Endometrial microvascular endothelial cells (primary cell): Measurements from ENCODE around the gene IL1RAPL1. TPM values are rescaled to one million over a fixed set of nuclear protein-coding genes. Genes with fewer than 3 reads are reported as not detected.

Source experiments
- in situ Hi-C: cut with HindIII; loops from 2 replicates; pipeline ENCODE4 v1.10.0; 2017; ENCODE audit warnings: low sequenced_read_pairs, low pct_unique_long_range_greater_than_20kb; ENCODE audit errors: inconsistent ontology term
- total RNA-seq: library from RNA; depleted of rRNA; stranded (reverse); fragments of >200 nt; gene quantifications from one replicate; pipeline ENCODE4 v1.2.3, GENCODE V29; 2015; ENCODE audit errors: inconsistent ontology term

IL1RAPL1 gene
- total RNA-seq, 1 donor from 2014 or later: 0.28 TPM

- in situ Hi-C loops: no loop called here
These were observed 1360.0 kb downstream of the IL1RAPL1 start for GRCh38 chrX:29947225-29947624.

DNA sequence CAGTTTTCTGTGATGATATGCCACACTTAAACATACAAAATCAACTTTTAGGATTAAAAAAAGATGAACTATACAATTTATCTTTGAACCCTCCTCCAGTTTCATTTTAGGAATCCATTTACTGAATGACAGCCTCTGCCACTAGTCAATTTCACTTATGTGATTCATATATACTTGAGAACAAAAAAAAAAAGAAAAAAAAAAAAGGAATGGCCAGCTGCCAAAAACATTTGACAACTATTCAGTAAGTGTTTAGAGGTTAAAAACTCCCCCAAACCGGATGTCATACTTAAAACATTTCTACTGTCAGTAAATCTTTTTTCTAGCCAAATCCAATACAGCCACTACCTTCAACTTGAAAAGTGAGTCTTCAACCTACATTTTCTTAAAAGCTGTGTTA is 1361.4 kb downstream of the IL1RAPL1 start:
- in situ Hi-C loops: no loop called here

DNA sequence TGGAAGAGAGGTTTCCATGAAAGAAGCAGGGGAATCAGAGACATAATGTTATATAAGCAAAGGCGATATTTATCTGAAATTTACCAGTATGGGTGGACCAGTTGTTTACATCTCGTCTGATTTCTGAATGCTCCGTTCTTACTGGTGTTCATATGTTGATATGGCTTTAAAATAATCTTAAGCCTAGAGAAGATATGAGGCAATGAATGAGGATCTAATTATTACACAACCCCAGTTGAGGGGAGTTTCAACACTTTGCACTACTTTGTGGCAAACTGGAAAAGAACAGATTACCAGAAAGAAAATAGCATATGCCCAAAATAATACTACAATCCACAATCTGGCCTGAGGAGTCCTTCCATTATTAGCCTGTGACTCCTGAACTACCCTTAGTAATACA is 1364.8 kb downstream of the IL1RAPL1 start:
- in situ Hi-C loops: no loop called here

DNA sequence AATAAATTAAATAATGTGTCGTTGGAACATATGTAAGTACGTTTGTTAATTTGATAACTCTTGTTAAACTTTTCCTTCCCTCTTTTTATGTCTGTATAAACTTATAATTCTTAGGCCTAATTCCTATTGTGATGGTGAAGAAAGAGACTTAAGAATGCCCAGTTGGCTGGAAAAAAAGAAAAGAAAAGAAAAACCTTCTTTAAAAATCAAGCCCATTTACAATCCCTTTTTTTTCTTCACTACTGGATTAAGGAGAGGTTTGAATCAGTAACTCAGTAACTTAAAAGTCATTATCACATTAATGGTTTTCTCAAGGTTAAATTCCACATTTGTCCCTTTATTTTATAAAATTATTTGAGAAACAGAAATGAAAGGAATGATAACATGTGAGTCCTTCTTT is 1374.8 kb downstream of the IL1RAPL1 start:
- in situ Hi-C loops: no loop called here

GRCh38 chrX:29965634-29966033 is 1378.4 kb downstream of the IL1RAPL1 start:
- in situ Hi-C loops: no loop called here

- in situ Hi-C loops: no loop called here
These were observed 1404.8 kb downstream of the IL1RAPL1 start for GRCh38 chrX:29992083-29992482.

DNA sequence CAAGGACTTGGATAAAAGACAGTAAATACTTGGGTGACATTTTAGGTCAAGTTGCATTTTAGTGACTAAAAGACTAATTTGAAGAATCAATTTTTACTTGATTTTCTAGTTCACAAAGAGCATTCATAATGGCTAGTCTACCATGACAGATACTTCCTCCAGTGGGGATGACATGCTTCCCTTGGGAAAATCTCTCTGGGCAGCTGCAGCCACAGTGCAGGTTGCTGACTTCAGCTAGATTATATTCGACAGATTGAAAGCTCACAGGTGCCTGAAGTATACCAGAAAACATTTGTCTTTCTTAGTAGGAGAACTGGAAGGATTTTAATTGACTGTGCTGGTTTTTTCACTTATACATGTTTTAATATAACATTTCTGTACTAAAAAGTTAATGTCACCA is 1418.6 kb downstream of the IL1RAPL1 start:
- in situ Hi-C loops: no loop called here
